H9 (cell line): Measurements from ENCODE around the gene XAGE3. TPM values are rescaled to one million over a fixed set of nuclear protein-coding genes. Genes with fewer than 3 reads are reported as not detected.

Experiments used
- DNase-seq: peaks from one replicate; pipeline ENCODE4 v3.0.0-alpha.2; 2017
- H2AFZ ChIP-seq: one replicate; pipeline ENCODE4 v1.6.1; 2013; ENCODE audit warnings: mild to moderate bottlenecking, low read length, control low read depth, moderate library complexity
- H2AK5ac ChIP-seq: 2 replicates; pipeline ENCODE4 v1.6.1; 2013; ENCODE audit warnings: low read length, control low read depth, mixed read lengths; ENCODE audit not compliant: insufficient read length
- H2BK120ac ChIP-seq: one replicate; pipeline ENCODE4 v1.6.1; 2013; ENCODE audit warnings: low read depth, mild to moderate bottlenecking, low read length, control low read depth, inconsistent platforms; ENCODE audit not compliant: poor library complexity, severe bottlenecking
- H2BK12ac ChIP-seq: 2 replicates; pipeline ENCODE4 v1.6.1; 2013; ENCODE audit warnings: low read length, control low read depth, mixed read lengths, low read depth; ENCODE audit not compliant: insufficient read length
- H2BK15ac ChIP-seq: 2 replicates; pipeline ENCODE4 v1.6.1; 2013; ENCODE audit warnings: low read depth, low read length, control low read depth
- H2BK20ac ChIP-seq: one replicate; pipeline ENCODE4 v1.6.1; 2013; ENCODE audit warnings: low read depth, mild to moderate bottlenecking, low read length, control low read depth, inconsistent platforms; ENCODE audit not compliant: poor library complexity, severe bottlenecking
- H2BK5ac ChIP-seq: 2 replicates; pipeline ENCODE4 v1.6.1; 2013; ENCODE audit warnings: low read length, control low read depth, mixed read lengths; ENCODE audit not compliant: insufficient read length
- H3K14ac ChIP-seq: 2 replicates; pipeline ENCODE4 v1.6.1; 2013; ENCODE audit warnings: low read length, control low read depth; ENCODE audit not compliant: insufficient read depth
- H3K18ac ChIP-seq: 2 replicates; pipeline ENCODE4 v1.6.1; 2013; ENCODE audit warnings: low read depth, mild to moderate bottlenecking, mixed read lengths, low read length, control low read depth; ENCODE audit not compliant: insufficient read length
- H3K23ac ChIP-seq: 2 replicates; pipeline ENCODE4 v1.6.1; 2013; ENCODE audit warnings: low read length, control low read depth, mixed read lengths, low read depth; ENCODE audit not compliant: insufficient read length
- H3K23me2 ChIP-seq: 2 replicates; pipeline ENCODE4 v1.6.1; 2013; ENCODE audit warnings: low read depth, mild to moderate bottlenecking, mixed read lengths, low read length, control low read depth; ENCODE audit not compliant: insufficient read length, poor library complexity, severe bottlenecking
- H3K27ac ChIP-seq: 2 replicates; pipeline ENCODE4 v1.5.1; 2013; ENCODE audit warnings: low read length, control low read depth, mixed read lengths, low read depth; ENCODE audit not compliant: insufficient read length
- H3K27me3 ChIP-seq: 2 replicates; pipeline ENCODE4 v1.6.1; 2013; ENCODE audit warnings: low read length, control low read depth, inconsistent platforms; ENCODE audit not compliant: insufficient read depth
- H3K4ac ChIP-seq: 2 replicates; pipeline ENCODE4 v1.6.1; 2013; ENCODE audit warnings: low read depth, mild to moderate bottlenecking, control low read depth, inconsistent platforms, low read length, moderate library complexity
- H3K4me1 ChIP-seq: 2 replicates; pipeline ENCODE4 v1.6.1; 2013; ENCODE audit warnings: low read length, control low read depth, inconsistent platforms; ENCODE audit not compliant: insufficient read depth
- H3K4me2 ChIP-seq: 2 replicates; pipeline ENCODE4 v1.6.1; 2013; ENCODE audit warnings: low read length, control low read depth, mixed read lengths; ENCODE audit not compliant: insufficient read length, insufficient read depth
- H3K56ac ChIP-seq: 2 replicates; pipeline ENCODE4 v1.6.1; 2013; ENCODE audit warnings: low read depth, mild to moderate bottlenecking, mixed read lengths, low read length, control low read depth; ENCODE audit not compliant: insufficient read length
- H3K79me1 ChIP-seq: 2 replicates; pipeline ENCODE4 v1.6.1; 2013; ENCODE audit warnings: low read depth, mild to moderate bottlenecking, moderate library complexity, low read length, control low read depth, inconsistent platforms; ENCODE audit not compliant: insufficient read depth, poor library complexity, severe bottlenecking
- H3K79me2 ChIP-seq: 2 replicates; pipeline ENCODE4 v1.6.1; 2013; ENCODE audit warnings: low read length, control low read depth, inconsistent platforms; ENCODE audit not compliant: insufficient read depth
- H3K9ac ChIP-seq: 2 replicates; pipeline ENCODE4 v1.6.1; 2013; ENCODE audit warnings: low read length, control low read depth, mixed read lengths; ENCODE audit not compliant: insufficient read length; ENCODE audit errors: extremely low read depth
- H3K9me3 ChIP-seq: one replicate; pipeline ENCODE4 v1.6.1; 2013; ENCODE audit warnings: low read depth, low read length, inconsistent platforms; ENCODE audit not compliant: control insufficient read depth
- H3T11ph ChIP-seq: one replicate; pipeline ENCODE4 v1.6.1; 2013; ENCODE audit warnings: mild to moderate bottlenecking, low read length, control low read depth, inconsistent platforms
- H4K20me1 ChIP-seq: one replicate; pipeline ENCODE4 v1.6.1; 2013; ENCODE audit not compliant: control insufficient read depth, insufficient read length, insufficient read depth
- H4K5ac ChIP-seq: 2 replicates; pipeline ENCODE4 v1.6.1; 2013; ENCODE audit warnings: low read depth, mild to moderate bottlenecking, mixed read lengths, low read length, control low read depth; ENCODE audit not compliant: insufficient read length
- H4K8ac ChIP-seq: replicated peaks from 2 replicates; pipeline ENCODE4 v1.6.1; 2013; ENCODE audit warnings: low read length, control low read depth, mixed read lengths, low read depth; ENCODE audit not compliant: insufficient read length
- H4K91ac ChIP-seq: 2 replicates; pipeline ENCODE4 v1.6.1; 2013; ENCODE audit warnings: low read depth, mild to moderate bottlenecking, moderate library complexity, mixed read lengths, low read length, control low read depth; ENCODE audit not compliant: insufficient read length
- H3K27ac Mint-ChIP-seq, 3 experiments: 2 replicates in 2 of 3; 3 replicates in 1 of 3; pipeline ENCODE4 v1.8.0; 2020 to 2021; ENCODE audit warnings: mixed read lengths in 3 of 3, mild to moderate bottlenecking in 1 of 3, moderate library complexity in 1 of 3
- H3K27me3 Mint-ChIP-seq: 2 replicates; pipeline ENCODE4 v1.8.0; 2021; ENCODE audit warnings: low read depth, mild to moderate bottlenecking, moderate library complexity, mixed read lengths
- H3K36me3 Mint-ChIP-seq, 3 experiments: 2 replicates in 2 of 3; 3 replicates in 1 of 3; pipeline ENCODE4 v1.8.0; 2020 to 2021; ENCODE audit warnings: low read depth in 3 of 3, mixed read lengths in 3 of 3; ENCODE audit not compliant: insufficient read depth in 1 of 3
- H3K4me1 Mint-ChIP-seq, 2 experiments: 2 replicates each; pipeline ENCODE4 v1.8.0; 2020; ENCODE audit warnings: mixed read lengths in 2 of 2
- H3K4me3 Mint-ChIP-seq, 2 experiments: 2 replicates in 1 of 2; 3 replicates in 1 of 2; pipeline ENCODE4 v1.8.0; 2020 to 2021; ENCODE audit warnings: mild to moderate bottlenecking in 2 of 2, mixed read lengths in 2 of 2, moderate library complexity in 1 of 2
- H3K9me3 Mint-ChIP-seq, 2 experiments: 2 replicates in 1 of 2; 3 replicates in 1 of 2; pipeline ENCODE4 v1.8.0; 2020; ENCODE audit warnings: mild to moderate bottlenecking in 2 of 2, mixed read lengths in 2 of 2, moderate library complexity in 1 of 2
- WGBS: extraction: QIAGEN DNeasy Blood & Tissue Kit; methylation state at CpG from one replicate; pipeline ENCODE4 v1.1.7; 2013; ENCODE audit warnings: missing lambda C conversion rate, low lambda C conversion rate, mixed read lengths; ENCODE audit not compliant: insufficient read length; ENCODE audit errors: extremely low coverage; 5-methylcytosine and 5-hydroxymethylcytosine counted together
- total RNA-seq: library from RNA; stranded (reverse); gene quantifications from 2 replicates; pipeline ENCODE4 v1.2.1, GENCODE V29; 2021
- TF ChIP-seq, protein P1 (sequence below): fragments of 200-600 bp; sonication (generic); conservative IDR thresholded peaks from 3 replicates; pipeline ENCODE4 v1.8.0; 2021; ENCODE audit warnings: antibody characterized with exemption, mild to moderate bottlenecking

Gene XAGE3
- total RNA-seq, 1 experiment from 2014 or later, result not detected

DNA sequence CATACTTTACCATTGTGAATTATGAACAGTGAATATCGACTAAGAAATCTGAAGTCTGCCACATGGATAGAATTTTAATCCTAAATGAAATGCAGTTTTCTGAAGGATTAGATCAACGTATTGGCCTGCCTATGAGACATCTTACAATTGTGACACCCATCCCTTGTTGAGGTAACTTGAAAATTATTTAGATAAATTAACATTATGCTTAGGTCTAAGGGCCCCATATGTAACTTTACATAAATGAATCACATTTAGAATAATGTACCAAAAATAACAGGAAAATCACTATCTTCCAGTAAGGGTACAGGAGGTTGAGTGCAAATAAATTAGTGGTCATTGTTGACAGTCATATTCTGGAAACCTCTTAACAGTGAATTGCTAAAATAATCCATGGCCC is 43.3 kb downstream of the XAGE3 start:
- H2BK15ac ChIP-seq, result no peak overlapping the region
- H3K4ac ChIP-seq, result no peak overlapping the region
- TF ChIP-seq, protein P1, sequence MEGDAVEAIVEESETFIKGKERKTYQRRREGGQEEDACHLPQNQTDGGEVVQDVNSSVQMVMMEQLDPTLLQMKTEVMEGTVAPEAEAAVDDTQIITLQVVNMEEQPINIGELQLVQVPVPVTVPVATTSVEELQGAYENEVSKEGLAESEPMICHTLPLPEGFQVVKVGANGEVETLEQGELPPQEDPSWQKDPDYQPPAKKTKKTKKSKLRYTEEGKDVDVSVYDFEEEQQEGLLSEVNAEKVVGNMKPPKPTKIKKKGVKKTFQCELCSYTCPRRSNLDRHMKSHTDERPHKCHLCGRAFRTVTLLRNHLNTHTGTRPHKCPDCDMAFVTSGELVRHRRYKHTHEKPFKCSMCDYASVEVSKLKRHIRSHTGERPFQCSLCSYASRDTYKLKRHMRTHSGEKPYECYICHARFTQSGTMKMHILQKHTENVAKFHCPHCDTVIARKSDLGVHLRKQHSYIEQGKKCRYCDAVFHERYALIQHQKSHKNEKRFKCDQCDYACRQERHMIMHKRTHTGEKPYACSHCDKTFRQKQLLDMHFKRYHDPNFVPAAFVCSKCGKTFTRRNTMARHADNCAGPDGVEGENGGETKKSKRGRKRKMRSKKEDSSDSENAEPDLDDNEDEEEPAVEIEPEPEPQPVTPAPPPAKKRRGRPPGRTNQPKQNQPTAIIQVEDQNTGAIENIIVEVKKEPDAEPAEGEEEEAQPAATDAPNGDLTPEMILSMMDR, result no peak
- Mint-ChIP-seq H3K4me3 (no peak overlapping the region), H3K4me1 (no peaks in the 10 kb centered on the region), H3K27me3 (no peaks in the 10 kb centered on the region; the same call in 1 of the 2 replicates), H3K27ac (no peak overlapping the region), H3K9me3 (peaks cover 57 to 65% of the 10 kb centered on the region in 2 experiments), H3K36me3 (peaks cover 6 to 10% (median 9%) of the 10 kb centered on the region in 3 experiments; a peak in 5 of 7 replicates)
- H3K23ac ChIP-seq, result no peak overlapping the region
- no peak overlapping the region for H3T11ph ChIP-seq
- no peak overlapping the region for H3K9ac ChIP-seq
- H3K56ac ChIP-seq, result no peak overlapping the region
- H2AFZ ChIP-seq, result no peak overlapping the region
- no peak overlapping the region for H3K14ac ChIP-seq
- no peaks in the 10 kb centered on the region for H3K79me1 ChIP-seq
- no peaks in the 10 kb centered on the region for H3K27me3 ChIP-seq
- no peak for DNase-seq
- no peak overlapping the region for H2BK120ac ChIP-seq
- H4K20me1 ChIP-seq, result no peaks in the 10 kb centered on the region
- H3K4me1 ChIP-seq, result no peaks in the 10 kb centered on the region
- H3K79me2 ChIP-seq, result no peaks in the 10 kb centered on the region
- H2BK20ac ChIP-seq, result no peak overlapping the region
- no peak overlapping the region for H2BK5ac ChIP-seq
- H3K4me2 ChIP-seq, result no peak overlapping the region
- H2BK12ac ChIP-seq, result no peak overlapping the region
- no peak overlapping the region for H4K8ac ChIP-seq
- no peak overlapping the region for H3K18ac ChIP-seq
- peaks cover 40% of the 10 kb centered on the region for H3K9me3 ChIP-seq
- no peak overlapping the region for H2AK5ac ChIP-seq
- H3K23me2 ChIP-seq, result no peaks in the 10 kb centered on the region
- H3K27ac ChIP-seq, result no peak overlapping the region
- WGBS, result no CpG with 5 or more reads among the region's 2 CpGs
- no peak overlapping the region for H4K5ac ChIP-seq
- H4K91ac ChIP-seq, result no peak overlapping the region
